HG02981 (cell line): Measurements from ENCODE around the gene ACACA.

Source experiments
- ATAC-seq: cut with Tn5 transposase; IDR thresholded peaks from one replicate; pipeline ENCODE4 v1.9.1; 2021; ENCODE audit warnings: mild to moderate bottlenecking, moderate library complexity; ENCODE audit not compliant: unreplicated experiment

The ACACA gene

GRCh38 chr17:37052450-37052849 is 354.2 kb downstream of the ACACA start:
- no peak for ATAC-seq

- no peak for ATAC-seq
Observed at GRCh38 chr17:37051833-37052232, 354.8 kb downstream of the ACACA start.

- no peak for ATAC-seq
Observed at GRCh38 chr17:37051381-37051780, 355.3 kb downstream of the ACACA start.

- no peak for ATAC-seq
Observed at GRCh38 chr17:37050920-37051319, 355.7 kb downstream of the ACACA start.

GRCh38 chr17:37048811-37049210 is 357.8 kb downstream of the ACACA start:
- ATAC-seq, result no peak

GRCh38 chr17:37047631-37048104 is 359.0 kb downstream of the ACACA start:
- ATAC-seq, result no peak

GRCh38 chr17:37045351-37045922 is 361.2 kb downstream of the ACACA start:
- no peak for ATAC-seq

- ATAC-seq, result no peak
Observed at GRCh38 chr17:37043201-37043600, 363.4 kb downstream of the ACACA start.

- ATAC-seq, result no peak
Observed at GRCh38 chr17:37041932-37042331, 364.7 kb downstream of the ACACA start.

- ATAC-seq, result no peak
Observed at GRCh38 chr17:37039269-37039668, 367.4 kb downstream of the ACACA start.

- ATAC-seq, result no peak
Observed at GRCh38 chr17:37037590-37038155, 369.0 kb downstream of the ACACA start.
